GM19397 (cell line): ENCODE measurements around the gene NTRK3.
"Not testable (repeated sequence)": the region's sequence is repeated elsewhere in the genome, so short reads cannot be mapped to it uniquely, and the experiment has no call there.

Experiments
- ATAC-seq: cut with Tn5 transposase; IDR thresholded peaks from one replicate; pipeline ENCODE4 v1.9.1; 2021; ENCODE audit warnings: mild to moderate bottlenecking, moderate library complexity; ENCODE audit not compliant: unreplicated experiment

NTRK3 gene

GRCh38 chr15:88042047-88042446 is 214.5 kb downstream of the NTRK3 start:
- no peak for ATAC-seq

DNA sequence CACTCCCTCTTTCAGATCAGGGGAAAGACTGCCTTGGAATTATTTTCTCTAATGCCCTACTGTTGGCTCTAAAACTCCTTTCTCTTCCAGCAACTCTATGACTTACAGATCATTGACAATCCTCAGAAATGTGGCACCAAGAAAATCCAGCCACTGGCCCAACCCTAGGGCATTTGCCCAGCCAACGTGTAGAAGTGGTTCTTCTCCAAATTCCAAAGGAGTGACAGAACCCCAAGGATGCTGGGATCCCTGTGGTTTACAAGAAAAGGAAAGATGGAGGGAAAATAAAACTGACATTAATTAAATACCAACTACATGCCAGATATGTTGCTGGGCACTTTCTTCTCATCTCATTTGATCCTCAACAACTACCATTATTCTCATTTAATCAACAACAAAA is 216.0 kb downstream of the NTRK3 start:
- no peak for ATAC-seq

DNA sequence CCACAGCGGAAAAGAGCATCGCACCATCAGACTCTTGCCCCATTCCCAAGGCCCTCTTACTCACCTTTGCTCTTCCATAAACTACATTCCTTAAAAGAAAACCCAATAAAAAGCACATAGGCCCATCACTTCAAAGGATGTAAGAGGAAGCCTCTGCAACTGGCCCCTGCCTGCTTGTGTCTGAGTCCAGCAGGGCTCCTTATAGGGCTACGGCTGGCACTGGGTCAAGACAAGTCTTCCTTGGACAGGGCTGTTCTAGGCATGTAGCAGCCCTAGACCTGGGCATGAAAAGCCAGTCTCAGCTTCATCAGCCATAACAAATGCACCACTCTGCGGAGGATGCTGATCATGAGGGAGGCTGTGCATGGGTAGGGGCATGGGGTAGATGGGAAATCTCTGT is 218.3 kb downstream of the NTRK3 start:
- no peak for ATAC-seq

DNA sequence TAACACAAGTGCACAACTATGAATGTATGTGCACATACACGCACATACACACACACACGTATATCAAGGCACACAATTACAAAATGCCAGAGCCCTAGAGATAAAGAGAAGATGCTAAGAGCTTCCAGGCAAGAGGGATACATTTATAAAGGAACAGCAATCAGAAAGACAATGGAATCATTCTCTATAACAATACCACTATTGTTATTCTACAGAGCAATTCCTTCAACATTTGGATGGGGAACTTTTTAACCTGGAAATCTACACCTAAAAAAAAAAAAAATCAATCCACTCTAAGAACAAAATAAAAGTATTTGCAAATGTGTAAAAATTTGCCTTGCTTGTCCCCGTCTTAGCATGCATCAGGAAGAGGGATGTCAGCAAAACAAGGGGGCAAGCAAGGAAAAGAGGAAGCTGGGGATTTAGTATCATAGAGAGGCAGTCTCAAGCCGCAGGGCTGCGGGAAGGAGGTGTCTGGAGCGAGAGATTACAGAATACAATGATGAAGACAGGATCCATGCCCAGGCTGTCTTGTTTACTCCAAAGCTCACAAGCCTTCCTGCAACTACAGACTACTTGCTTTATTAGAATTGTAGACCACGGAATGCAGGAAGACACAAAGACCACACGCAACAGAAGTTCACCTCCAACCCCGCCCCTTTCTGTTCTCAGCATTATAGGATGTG is 220.2 kb downstream of the NTRK3 start:
- no peak for ATAC-seq

GRCh38 chr15:88035381-88035780 is 221.2 kb downstream of the NTRK3 start:
- no peak for ATAC-seq

DNA sequence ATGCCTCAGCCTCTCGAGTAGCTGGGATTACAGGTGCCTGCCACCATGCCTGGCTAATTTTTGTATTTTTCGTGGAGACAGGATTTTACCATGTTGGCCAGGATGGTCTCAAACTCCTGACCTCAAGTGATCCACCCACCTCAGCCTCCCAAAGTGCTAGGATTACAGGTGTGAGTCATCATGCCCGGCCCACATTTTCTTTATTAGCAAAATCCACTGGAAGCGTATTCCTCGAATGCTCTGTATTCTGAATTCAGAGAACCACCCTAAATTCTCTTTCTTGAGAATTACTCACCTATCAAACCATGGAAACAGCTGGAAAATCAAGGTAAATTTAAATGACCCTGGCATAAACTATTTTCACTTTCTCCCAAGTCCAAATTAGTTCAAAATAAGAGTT is 223.1 kb downstream of the NTRK3 start:
- not testable (repeated sequence) for ATAC-seq

- ATAC-seq, result no peak
Measured at GRCh38 chr15:88032787-88033186, 223.8 kb downstream of the NTRK3 start.

GRCh38 chr15:88031461-88031860 is 225.1 kb downstream of the NTRK3 start:
- ATAC-seq, result no peak

- ATAC-seq, result no peak
Measured at GRCh38 chr15:88029696-88030095, 226.8 kb downstream of the NTRK3 start.

DNA sequence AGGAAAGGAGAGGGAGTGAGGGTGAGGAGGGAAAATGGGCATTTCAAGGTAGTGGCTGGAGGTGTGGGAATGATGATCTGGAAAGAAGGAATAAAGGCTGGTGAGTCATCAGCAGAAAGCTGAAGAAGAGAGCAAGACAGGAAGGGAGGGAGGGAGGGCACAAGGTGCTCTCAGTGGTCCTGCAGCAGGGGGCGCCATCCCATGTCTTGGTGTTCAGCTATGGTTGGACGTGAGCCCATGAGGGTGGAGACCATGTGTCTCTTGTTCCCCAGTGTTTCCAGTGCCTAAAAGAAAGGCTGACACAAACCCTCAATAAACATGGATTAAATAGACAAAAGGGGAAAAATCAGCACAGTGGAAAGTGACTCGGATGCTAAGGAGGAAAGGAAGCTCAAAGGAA is 228.5 kb downstream of the NTRK3 start:
- ATAC-seq, result no peak

- ATAC-seq, result no peak
Measured at GRCh38 chr15:88023914-88024313, 232.6 kb downstream of the NTRK3 start.

DNA sequence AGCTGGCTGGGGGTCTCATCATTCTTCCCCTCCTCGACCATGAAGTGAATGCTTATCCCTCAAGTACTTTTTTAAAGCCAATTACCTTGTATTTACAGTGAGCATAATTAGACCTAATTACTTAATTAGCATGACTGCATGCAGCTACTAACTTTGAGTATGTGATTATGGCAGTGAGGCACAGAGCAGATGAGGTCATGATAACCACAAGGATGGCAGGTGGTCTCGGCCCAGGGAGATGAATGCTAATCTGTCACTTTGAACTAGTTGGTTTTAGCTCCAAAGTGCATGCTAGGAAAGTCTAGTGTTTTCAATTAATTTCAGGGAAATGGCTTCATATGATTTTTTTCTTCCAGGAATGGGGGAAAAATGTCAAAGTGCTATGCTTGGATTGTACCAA is 233.8 kb downstream of the NTRK3 start:
- no peak for ATAC-seq

DNA sequence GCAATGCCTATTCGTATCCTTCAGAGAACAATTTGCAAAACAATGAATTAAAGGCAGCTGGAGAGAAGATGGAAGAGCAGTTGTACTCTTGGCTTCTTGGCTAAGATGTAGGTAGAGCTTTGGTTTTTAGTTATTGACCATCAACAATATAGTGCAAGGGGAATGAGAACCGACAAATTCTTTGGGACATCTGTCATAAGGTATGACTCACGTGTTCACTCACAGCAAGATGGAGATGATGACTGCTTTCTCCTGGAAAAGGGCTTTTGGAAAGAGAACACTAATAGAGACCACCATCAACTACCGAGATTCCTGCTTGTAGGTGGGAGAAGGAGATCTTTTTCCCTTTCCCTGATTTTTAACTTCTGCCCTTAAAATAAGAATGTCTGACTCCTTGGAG is 234.9 kb downstream of the NTRK3 start:
- ATAC-seq, result no peak

- no peak for ATAC-seq
Measured at GRCh38 chr15:88020806-88021205, 235.7 kb downstream of the NTRK3 start.

GRCh38 chr15:88019656-88020055 is 236.9 kb downstream of the NTRK3 start:
- ATAC-seq, result no peak

- no peak for ATAC-seq
Measured at GRCh38 chr15:88018869-88019641, 237.5 kb downstream of the NTRK3 start.

DNA sequence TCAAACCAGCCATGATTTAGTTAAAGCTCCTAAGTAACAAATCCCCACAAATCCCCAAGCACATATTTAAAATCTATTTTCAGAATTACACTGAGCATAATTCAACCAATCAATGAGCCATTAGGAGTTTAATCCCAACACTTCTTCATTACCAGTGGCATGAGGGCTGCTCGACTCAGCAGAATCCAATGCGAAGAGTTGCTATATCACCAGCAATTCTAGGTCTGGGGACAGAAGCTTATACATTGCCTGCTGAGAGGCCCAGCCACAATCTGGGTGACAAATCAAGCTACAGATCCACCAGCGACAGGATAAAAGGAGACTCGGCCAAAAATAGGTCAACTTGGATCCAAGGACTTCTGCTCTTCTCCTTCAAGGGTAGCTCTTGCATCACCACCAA is 238.8 kb downstream of the NTRK3 start:
- ATAC-seq, result no peak

GRCh38 chr15:88016406-88016805 is 240.1 kb downstream of the NTRK3 start:
- no peak for ATAC-seq

DNA sequence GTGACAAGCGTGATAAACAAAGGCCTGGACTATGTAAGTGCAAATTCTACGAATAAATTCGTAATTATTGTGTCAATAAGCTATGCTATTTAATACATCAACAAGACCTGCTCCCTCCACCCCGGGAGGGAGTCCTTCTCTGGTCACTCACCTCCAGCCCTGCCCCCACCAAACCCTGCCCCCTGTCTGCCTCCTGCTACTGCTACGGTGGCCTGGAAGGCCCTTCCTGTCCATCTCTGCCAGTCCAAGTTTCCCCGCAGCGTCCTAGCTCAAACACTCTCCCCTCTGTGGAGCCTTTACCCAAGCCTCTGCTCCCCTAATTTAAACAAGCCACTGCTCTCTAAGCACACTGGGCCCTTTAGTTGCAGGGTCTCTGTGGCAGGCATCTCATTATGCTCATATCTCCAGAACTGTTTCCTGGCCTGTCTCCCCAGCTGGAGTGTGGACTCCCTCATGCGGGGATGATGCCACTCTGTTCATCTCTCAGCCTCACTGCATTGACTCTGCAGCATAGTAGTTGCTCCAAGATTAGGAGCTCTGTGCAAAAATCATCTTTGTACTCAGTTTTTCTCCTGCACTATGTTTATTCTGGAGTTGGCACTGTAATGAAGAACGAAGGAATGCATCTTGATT is 241.2 kb downstream of the NTRK3 start:
- ATAC-seq, result no peak

DNA sequence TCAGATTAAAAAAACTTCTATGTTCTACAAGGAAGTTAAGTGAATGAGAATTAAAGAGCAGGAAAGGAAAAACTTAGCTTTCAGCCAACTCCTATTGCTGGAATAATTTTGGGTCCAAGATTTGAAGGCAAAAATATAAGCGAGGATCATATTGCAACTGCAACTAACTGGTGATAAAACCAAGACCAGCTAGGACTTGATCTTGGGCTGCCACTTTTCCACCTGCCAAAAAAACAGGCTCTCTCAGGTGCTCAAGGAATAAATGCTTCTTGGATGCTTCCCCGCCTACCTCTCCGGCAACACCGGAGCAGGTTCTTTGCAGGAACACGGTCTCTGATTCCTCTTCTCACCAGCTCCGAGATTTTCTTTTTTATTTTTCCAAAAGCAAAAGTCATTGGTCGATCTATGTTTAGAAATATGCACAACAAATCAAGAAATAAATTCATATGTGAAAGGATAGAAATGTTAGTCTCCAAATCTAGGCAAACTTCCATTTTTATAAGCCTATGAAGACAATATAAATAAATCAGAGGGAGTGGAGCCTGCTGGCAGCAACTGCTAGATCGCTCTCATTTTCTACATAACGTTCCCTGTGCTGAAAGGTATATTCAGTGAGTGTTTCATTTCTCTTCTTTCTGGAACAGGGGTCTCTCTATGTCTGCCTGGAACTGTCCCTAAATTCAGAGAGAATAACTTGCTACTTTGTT is 241.9 kb downstream of the NTRK3 start:
- ATAC-seq, result no peak

- ATAC-seq, result no peak
Measured at GRCh38 chr15:88013111-88013510, 243.4 kb downstream of the NTRK3 start.
